Uterus (tissue), 4 donors: ENCODE data around the gene PLA2G5. TPM values are rescaled to one million over a fixed set of nuclear protein-coding genes. Genes with fewer than 3 reads are reported as not detected.
"Not testable (repeated sequence)": the region's sequence is repeated elsewhere in the genome, so short reads cannot be mapped to it uniquely, and the experiment has no call there.

Experiments used
- DNase-seq, 2 donors: peaks; one replicate each; pipeline ENCODE4 v3.0.0-alpha.2; 2019 to 2020
- H3K27ac ChIP-seq, 2 donors: fragments of 200-600 bp; sonication (generic); 1 replicate in 1 of 2; 2 replicates in 1 of 2; pipeline ENCODE4 v1.5.1; 2016 to 2018
- H3K27me3 ChIP-seq, 2 donors: fragments of 200-600 bp; sonication (generic); one replicate each; pipeline ENCODE4 v1.5.1; 2018 to 2019; ENCODE audit warnings: control low read depth in 1 of 2
- H3K36me3 ChIP-seq, 2 donors: fragments of 200-600 bp; sonication (generic); one replicate each; pipeline ENCODE4 v1.5.1; 2019; ENCODE audit warnings: control low read depth in 1 of 2
- H3K4me1 ChIP-seq, 2 donors: fragments of 200-600 bp; sonication (generic); one replicate each; pipeline ENCODE4 v1.5.1; 2018 to 2019; ENCODE audit warnings: control low read depth in 1 of 2
- H3K4me3 ChIP-seq, 2 donors: fragments of 200-600 bp; sonication (generic); 1 replicate in 1 of 2; 2 replicates in 1 of 2; pipeline ENCODE4 v1.5.1; 2018 to 2019; ENCODE audit warnings: mild to moderate bottlenecking in 1 of 2
- H3K9me3 ChIP-seq, 2 donors: fragments of 200-600 bp; sonication (generic); one replicate each; pipeline ENCODE4 v1.5.1; 2019; ENCODE audit warnings: control low read depth in 1 of 2
- POLR2A ChIP-seq, 2 donors: fragments of 450-650 bp; IDR thresholded peaks; one replicate each; pipeline ENCODE4 v1.6.1; 2016; ENCODE audit warnings: antibody characterized with exemption in 2 of 2, mild to moderate bottlenecking in 1 of 2, moderate library complexity in 1 of 2
- intact Hi-C: fragments of 100-400 bp; cut with DNase I; formaldehyde crosslinking; loops from one replicate; pipeline ENCODE4 v1.15.1; 2023; ENCODE audit warnings: low total_unique reads
- total RNA-seq, 4 donors: library from RNA; depleted of rRNA in 3 of 4; stranded (reverse); fragments of >200 nt in 3 of 4; gene quantifications; one replicate each; pipeline versions ENCODE4 v1.1.0 to v1.2.4, GENCODE V29; 2014 to 2023
- TF ChIP-seq, protein P1 (sequence below), 4 experiments: fragments of 200-600 bp in 2 of 4; fragments of 450-650 bp in 2 of 4; sonication (generic) in 2 of 4; IDR thresholded peaks; one replicate each; pipeline ENCODE4 v1.5.1; 2016 to 2019; ENCODE audit warnings: antibody characterized with exemption in 4 of 4, mild to moderate bottlenecking in 2 of 4, moderate library complexity in 1 of 4
- donor health status: DM: yes; HTN: yes; CAD: no.

PLA2G5 gene
- total RNA-seq, 4 donors from 2014 or later: 3.1 TPM; not detected in 3

DNA sequence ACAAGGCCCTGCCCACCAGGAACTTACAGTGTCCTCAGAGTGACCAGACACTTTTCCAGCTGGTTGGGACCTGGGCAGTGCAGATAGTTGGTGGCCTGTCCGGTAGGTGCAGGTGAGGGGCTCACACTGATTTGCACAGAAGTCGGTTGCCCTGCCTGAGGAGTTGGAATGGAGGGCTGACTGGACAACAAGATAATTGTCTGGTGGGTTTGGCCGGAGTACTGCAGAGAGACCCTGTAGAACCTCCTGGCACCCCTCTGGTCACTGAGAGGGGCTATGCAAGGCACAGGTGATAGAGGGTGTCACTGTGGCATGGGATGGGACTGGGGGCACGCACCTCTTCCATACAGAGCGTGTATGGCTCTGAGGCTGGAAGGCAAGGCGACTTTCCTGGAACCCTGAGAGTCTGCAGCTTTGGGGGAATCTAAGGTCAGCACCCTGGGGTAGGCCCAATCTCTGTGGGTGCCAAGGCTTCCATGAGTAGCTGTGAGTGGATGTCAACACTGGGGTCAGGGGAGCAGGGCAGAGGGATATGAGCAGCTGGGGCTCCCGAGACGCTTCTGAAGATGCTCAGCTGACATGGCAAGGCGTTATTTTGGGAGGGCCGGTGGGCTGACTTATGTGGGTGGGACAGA, 56.9 kb downstream of the PLA2G5 start:
- intact Hi-C loops: no loop called here
- no peaks in the 10 kb centered on the region for H3K4me1 ChIP-seq
- TF ChIP-seq, protein P1, sequence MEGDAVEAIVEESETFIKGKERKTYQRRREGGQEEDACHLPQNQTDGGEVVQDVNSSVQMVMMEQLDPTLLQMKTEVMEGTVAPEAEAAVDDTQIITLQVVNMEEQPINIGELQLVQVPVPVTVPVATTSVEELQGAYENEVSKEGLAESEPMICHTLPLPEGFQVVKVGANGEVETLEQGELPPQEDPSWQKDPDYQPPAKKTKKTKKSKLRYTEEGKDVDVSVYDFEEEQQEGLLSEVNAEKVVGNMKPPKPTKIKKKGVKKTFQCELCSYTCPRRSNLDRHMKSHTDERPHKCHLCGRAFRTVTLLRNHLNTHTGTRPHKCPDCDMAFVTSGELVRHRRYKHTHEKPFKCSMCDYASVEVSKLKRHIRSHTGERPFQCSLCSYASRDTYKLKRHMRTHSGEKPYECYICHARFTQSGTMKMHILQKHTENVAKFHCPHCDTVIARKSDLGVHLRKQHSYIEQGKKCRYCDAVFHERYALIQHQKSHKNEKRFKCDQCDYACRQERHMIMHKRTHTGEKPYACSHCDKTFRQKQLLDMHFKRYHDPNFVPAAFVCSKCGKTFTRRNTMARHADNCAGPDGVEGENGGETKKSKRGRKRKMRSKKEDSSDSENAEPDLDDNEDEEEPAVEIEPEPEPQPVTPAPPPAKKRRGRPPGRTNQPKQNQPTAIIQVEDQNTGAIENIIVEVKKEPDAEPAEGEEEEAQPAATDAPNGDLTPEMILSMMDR (IDR thresholded peaks at IDR 0.05): no peak
- no peak for TF ChIP-seq POLR2A (IDR thresholded peaks at IDR 0.05)

DNA sequence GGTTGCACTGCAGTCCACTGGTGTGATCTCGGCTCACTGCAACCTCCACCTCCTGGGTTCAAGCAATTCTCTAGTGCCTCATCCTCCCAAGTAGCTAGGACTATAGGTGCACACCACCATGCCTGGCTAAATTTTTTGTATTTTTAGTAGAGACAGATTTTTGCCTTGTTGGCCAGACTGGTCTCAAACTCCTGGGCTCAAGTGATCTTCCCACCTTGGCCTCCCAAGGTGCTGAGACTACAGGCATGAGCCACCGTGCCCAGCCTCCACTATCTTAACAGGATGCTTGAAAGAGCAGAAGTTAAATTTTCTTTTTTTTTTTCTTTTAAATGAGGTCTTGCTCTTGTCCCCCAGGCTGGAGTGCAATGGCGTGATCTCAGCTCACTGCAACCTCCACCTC, 60.5 kb downstream of the PLA2G5 start:
- intact Hi-C loops, H3K4me1 ChIP-seq, DNase-seq, H3K27me3 ChIP-seq, H3K9me3 ChIP-seq, H3K4me3 ChIP-seq, H3K36me3 ChIP-seq, H3K27ac ChIP-seq: not testable (repeated sequence)

More for the DNA sequence above, 56.9 kb downstream of the PLA2G5 start:
- H3K36me3 ChIP-seq: no peaks in the 10 kb centered on the region
- no peaks in the 10 kb centered on the region for H3K9me3 ChIP-seq
- no peak overlapping the region for H3K27ac ChIP-seq
- H3K27me3 ChIP-seq: no peaks in the 10 kb centered on the region
- no peak overlapping the region for H3K4me3 ChIP-seq
- DNase-seq: no peak

DNA sequence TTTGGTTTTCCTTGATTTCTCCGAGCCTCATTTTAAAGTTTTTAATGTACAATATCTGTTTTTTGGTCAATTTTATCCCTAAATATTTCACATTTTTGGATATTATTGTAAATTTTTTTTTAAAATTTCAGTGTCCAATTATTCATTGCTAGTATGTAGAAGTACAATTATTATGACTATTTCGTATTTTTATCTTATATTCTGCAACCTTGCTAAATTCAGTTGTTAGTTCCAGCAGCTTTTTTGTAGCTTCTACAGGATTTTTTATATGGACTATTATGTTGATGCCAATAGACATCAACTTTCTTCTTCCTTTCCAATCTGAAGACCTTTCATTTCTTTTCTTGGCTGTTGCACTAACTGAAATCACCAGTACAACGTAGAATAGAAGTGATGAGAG, 65.0 kb downstream of the PLA2G5 start:
- H3K27me3 ChIP-seq: no peaks in the 10 kb centered on the region
- H3K4me3 ChIP-seq: no peak overlapping the region
- H3K4me1 ChIP-seq: no peaks in the 10 kb centered on the region
- no peaks in the 10 kb centered on the region for H3K9me3 ChIP-seq
- H3K27ac ChIP-seq: no peak overlapping the region
- no peaks in the 10 kb centered on the region for H3K36me3 ChIP-seq
- no peak for TF ChIP-seq POLR2A (IDR thresholded peaks at IDR 0.05)
- TF ChIP-seq, protein P1 (IDR thresholded peaks at IDR 0.05): no peak
- intact Hi-C loops: no loop called here
- DNase-seq: no peak

DNA sequence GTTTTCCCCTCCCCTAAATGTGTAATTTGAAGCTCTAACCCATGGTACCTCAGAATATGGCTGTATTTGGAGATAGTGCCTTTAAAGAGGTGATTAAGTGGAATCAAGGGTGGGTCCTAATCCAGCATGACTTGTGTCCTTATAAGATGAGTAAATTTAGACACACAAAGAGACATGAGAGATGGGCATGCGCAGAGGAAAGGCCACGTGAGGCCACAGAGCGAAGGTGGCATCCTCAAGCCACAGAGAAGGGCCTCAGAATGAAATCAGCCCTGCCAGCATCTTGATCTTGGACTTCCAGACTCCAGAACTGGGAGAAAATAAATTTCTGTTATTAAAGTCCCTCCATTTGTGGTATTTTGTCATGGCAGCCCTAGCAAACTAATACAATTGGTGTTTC, 66.3 kb downstream of the PLA2G5 start:
- Histone ChIP-seq H3K4me3 (no peak overlapping the region), H3K9me3 (no peaks in the 10 kb centered on the region), H3K27ac (no peak overlapping the region), H3K4me1 (no peaks in the 10 kb centered on the region), H3K36me3 (no peaks in the 10 kb centered on the region), H3K27me3 (no peaks in the 10 kb centered on the region)
- no peak for TF ChIP-seq POLR2A (IDR thresholded peaks at IDR 0.05)
- TF ChIP-seq, protein P1 (IDR thresholded peaks at IDR 0.05): no peak
- intact Hi-C loops: no loop called here
- no peak for DNase-seq

DNA sequence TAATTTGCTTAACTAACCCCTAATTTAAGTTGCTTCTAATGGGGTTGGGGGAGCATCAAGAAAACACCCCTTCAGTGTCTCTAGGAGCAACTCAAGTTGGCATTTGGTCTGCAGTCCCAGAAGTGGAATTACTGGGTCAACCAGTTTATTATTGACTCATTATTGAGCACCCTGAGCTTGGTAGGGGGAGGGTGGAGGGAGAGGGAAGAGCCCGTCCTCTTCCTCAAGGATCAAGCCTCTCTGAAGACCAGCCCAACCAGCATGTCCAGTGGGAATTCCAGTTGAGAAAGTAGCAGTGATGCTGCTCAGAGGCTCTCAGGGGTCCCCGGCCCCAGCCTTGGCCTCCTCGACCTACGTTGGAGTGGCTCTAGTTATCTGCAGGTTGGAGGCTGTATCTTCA, 67.1 kb downstream of the PLA2G5 start:
- intact Hi-C loops: no loop called here
- Histone ChIP-seq H3K36me3 (no peaks in the 10 kb centered on the region), H3K9me3 (no peaks in the 10 kb centered on the region), H3K27ac (no peak overlapping the region), H3K4me1 (no peaks in the 10 kb centered on the region), H3K27me3 (no peaks in the 10 kb centered on the region), H3K4me3 (no peak overlapping the region)
- no peak for DNase-seq
- TF ChIP-seq POLR2A (IDR thresholded peaks at IDR 0.05): no peak
- TF ChIP-seq, protein P1 (IDR thresholded peaks at IDR 0.05): no peak

DNA sequence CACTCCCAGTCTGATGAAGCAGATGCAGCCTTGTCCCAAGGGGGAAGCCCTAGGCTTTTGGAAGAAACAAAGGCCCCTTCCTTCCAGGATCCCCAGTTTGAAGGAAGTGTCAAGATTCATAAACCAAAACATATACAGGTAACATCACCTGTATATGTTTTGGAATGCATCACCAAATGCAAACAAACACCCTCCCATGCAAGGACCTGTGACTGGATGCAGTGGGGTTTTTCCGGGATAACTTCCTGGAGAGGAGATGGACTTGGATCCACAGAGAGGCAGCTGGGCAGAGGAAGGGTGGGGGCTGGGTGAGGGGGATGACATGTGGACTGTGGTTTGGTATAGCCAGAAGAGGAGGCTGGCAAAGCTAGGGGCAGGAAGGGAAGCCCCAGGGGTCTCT, 67.6 kb downstream of the PLA2G5 start:
- TF ChIP-seq POLR2A (IDR thresholded peaks at IDR 0.05): no peak
- TF ChIP-seq, protein P1 (IDR thresholded peaks at IDR 0.05): no peak
- intact Hi-C loops: no loop called here
- Histone ChIP-seq H3K27me3 (no peaks in the 10 kb centered on the region), H3K9me3 (no peaks in the 10 kb centered on the region), H3K4me1 (no peaks in the 10 kb centered on the region), H3K36me3 (no peaks in the 10 kb centered on the region), H3K4me3 (no peak overlapping the region), H3K27ac (no peak overlapping the region)
- no peak for DNase-seq
